DMS53 treated with DMSO at 0.1 percent for 48 hours (cell line): ENCODE data around the gene INPP4A.

Experiments used
- DNase-seq: peaks from one replicate; lab custom pipeline; 2025; ENCODE audit not compliant: unreplicated experiment; lab: John Stamatoyannopoulos, UW

The INPP4A gene

DNA sequence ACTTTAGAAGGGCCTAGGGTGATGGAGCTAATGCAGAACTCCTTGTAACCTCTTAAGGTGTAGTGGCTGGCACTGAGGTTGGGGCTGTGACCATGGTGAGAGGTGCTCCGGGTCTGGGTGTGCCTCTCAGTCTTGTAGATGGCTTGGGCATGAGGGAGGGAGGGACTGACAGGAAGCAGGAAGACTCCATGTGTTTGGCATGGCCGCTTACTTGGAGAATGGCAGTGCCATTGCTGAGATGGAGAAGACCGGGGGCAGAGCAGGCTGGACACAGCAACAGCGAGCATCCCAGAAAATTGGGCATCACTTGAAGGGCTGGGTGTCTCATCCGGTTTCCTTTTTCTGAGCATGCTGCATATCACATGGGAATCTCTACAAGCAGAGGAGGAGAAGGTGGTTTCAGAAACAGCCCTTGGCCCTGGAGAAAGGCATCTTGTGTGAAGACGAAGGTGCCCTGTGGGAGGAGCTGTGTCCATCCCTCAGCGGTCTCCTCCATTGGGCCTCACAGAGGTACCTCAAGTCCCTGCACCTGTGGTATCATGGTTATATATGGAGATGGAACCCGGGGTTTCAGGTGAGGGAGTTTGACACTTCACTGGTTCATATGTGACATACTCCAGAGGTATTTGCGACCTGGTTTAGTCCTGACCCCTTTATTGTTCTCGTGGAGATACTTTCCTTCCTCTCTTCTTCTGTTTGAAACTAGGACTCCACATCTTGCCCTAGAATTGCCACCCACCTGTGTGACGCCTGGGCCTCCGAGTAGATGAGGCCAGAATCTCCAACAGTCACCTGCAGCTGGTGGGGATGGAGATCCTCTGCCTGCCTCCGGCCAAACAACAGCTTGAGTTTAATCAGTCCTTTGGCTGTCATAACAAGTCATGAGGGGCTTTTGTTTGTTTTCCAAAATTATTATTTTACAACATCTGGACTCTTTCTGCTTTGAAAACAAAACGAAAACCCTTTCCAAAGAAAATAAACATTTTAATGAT lies 45.6 kb downstream of the INPP4A start:
- no peak for DNase-seq

DNA sequence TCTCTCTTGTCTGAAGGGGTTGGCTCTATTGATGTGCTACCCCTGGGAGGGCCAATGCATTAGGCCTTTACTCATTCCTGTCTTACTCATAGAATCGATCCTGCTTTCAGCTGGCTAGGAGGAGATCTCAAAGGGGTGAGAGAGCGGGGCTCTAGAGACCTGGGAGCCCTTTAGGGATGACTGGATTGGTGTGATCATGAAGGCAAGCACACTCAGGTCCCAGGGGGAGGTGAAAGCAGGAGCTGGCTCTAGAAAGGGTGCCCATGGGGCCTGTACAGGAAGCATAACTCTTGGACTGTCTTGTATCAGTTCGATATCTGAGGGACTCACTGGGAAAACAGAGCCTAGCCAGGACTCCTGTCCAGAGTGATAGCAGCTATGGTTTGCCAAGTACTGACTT lies 47.8 kb downstream of the INPP4A start:
- no peak for DNase-seq

DNA sequence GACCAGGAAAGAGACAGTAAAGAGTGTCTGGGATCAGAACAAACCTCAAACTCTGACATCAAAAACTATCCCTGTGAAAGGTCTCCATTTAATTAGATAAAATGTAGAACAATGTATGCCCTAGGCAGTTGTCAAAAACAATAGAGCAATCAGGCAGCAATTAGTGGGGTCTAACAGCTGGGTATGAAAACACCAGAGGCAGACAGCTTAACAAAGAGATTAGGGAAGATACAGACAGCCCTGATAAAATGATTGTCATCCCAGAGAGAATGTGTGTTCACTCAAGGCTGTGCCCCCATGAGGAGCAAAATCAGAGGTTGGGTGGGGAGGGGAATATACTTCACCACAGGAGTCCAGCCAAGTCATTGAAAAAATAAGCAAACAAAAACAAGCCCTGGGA lies 50.0 kb downstream of the INPP4A start:
- no peak for DNase-seq

DNA sequence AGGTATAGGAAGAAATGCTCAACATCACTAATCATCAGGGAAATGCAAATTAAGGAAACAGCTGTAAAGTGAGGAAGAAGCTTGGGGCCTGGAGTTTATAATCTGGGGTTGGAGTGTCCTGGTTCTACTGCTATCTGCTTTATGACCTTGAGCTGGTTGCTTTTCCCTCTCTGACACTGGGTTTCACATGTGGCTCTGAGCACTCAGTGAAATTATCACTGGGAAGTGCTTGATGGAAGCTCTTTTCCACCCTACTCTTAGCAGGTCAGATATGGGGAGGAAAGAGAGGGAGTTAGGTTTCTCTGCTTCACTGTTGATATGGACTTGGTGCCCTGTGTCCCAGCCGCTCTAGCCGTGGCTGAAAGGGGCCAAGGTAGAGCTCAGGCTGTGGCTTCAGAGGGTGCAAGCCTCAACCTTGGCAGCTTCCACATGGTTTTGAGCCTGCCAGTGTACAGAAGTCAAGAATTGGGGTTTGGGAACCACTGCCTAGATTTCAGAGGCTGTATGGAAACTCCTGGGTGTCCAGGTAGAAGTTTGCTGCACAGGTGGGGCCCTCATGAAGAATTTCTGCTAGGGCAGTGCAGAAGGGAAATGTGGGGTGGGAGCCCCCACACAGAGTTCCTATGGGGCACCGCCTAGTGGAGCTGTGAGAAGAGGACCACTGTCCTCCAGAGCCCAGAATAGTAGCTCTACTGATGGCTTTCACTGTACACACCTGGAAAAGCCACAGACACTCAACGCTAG lies 52.3 kb downstream of the INPP4A start:
- no peak for DNase-seq

DNA sequence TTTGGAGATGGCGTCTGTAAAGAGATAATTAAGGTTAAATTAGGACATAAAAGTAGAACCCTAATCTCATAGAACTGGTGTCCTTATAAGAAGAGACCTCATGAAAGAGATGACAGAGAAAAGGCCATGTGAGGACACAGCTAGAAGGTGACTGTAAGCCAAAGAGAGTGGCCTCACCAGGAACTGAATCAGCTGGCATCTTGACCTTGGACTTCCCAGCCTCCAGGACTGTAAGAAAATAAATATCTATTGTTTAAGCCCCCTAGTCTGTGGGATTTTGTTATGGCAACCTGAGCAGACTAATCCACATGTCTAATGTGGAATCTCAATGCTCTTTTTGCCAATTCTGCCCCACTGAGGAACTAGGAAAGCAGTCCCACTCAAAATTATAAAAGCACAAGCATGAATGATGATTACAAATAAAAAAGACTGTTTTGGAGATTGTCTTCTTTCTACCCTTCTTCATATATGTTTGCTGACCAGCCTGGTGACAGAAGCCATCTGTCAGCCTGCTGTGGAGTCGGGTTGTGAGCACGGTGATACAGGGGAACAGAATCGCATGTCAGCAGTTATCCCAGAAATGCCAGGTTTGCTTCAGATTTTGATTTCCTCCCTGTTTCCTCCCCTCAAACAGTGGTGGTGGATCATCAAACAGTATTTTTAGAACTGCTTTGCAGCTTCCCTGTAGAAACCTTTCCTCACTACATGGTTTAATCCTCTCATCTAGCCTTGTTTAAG lies 54.2 kb downstream of the INPP4A start:
- DNase-seq = no peak

DNA sequence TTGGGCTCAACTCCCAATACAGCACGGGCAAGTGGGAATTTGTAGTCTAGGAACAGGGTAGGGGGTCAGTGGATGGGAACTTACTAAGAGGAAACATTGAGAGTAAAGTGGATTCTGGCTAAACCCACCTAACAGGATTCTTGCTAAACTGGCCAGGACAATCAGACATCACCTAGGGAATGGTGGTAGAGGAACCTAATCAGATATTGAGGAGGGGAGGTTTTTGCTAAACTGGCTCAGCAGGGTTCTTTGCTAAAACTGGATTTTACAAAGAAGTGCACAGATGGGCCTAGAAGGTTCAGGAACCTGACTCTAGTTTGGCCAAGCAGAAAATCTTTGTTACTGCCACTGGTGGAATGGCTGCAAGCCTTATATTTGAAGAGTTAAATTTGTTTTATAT lies 55.9 kb downstream of the INPP4A start:
- DNase-seq = no peak

DNA sequence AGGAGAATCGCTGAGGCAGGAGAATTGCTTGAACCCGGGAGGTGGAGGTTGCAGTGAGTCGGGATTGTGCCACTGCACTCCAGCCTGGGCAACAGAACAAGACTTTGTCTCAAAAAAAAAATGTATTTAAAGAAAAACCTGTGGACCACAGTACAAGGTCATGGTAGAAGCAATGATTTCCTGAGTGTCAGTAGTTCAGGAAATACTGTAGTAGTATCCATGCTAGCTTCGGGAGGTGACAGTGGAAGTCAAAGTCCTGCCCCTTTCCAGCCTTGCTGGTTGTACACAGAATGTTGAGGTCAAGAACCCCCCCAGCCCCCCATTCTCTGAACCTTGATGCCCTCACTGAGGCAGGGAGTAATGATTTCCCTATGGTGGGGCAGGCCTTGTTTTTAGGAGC lies 56.6 kb downstream of the INPP4A start:
- DNase-seq = no peak

DNA sequence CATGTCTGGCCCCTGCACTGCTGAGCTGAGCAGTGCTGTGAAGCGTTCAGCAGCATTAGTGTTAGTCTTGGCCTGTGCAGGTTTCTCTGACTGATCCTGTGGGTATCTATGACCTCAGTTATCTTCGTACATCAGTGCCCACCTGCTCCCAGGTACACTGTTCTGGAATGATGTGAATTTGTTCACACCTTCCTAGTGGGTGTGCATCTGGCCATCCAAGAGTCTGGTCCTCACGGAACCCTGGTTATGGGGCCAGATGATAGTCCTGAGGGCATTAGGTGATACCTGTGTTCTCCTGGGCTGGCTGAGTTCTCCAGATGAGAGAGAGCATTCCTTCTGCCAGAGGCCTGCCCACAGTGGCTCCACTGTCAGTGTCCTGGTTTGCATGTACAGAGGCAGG lies 57.2 kb downstream of the INPP4A start:
- DNase-seq = no peak

DNA sequence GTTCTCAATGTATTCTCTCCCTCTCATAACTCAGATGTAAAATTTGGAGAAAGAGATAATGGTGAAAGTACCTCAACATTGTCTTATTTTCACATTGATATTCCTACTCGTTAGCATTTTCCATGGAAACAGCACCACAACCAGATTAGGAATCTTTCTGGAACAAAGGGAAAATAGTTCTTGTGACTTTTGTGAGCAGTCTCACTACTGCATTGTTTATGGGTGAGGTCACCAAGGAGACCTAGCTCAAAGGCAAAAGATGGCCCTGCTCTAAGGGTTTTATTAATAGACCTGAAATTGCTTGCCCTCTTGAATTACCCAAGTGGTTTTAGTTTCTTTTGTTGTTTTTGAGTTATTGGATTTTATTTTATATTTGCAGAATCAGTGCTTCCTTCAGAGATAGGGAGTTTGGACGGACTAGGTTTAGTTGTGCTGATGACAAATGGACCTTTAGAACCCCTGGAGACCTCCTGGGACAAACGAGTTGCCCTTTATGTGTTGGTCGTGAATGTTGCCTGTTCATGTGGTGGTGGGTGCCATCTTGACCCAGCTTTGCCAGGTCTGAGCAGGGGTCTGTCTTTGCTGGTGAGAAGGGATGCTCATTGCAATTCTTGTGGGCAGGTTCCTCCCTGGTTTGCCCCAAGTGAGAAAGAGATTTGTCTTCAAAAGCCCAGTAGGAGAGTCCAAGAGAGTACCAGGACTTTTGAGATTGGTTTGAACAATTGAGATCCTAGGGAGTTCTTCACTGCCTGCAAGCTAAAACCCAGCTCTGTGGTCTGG lies 58.1 kb downstream of the INPP4A start:
- DNase-seq = no peak

DNA sequence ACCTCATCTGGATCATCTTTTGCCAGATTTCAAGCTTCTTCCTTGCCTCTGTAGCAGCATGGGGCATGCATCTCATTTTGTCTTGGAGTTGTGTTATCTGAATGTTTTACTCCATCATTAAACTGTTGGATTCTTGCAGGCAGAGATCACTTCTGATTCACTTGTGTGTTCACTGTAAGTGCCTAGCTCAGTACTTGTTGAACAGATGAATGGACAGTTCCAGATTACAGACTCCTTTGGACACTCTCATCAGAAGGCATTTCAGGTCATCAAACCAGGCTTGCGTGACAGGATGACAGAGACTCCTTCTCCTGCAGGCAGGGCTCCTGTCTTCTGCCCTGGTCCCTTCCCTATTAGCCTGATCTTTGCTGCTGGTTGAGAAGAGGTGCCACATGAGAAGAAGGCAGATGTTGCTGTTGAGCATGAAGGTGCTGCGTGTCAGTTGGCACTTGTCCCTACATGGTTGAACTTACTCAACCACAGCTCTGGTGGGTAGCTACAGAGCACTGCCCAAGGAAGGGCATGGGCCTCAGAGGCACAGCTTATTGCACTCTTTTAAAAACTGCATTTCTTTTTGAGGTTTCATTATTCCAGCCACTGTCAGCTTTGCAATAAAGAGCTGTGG lies 58.9 kb downstream of the INPP4A start:
- DNase-seq = no peak

DNA sequence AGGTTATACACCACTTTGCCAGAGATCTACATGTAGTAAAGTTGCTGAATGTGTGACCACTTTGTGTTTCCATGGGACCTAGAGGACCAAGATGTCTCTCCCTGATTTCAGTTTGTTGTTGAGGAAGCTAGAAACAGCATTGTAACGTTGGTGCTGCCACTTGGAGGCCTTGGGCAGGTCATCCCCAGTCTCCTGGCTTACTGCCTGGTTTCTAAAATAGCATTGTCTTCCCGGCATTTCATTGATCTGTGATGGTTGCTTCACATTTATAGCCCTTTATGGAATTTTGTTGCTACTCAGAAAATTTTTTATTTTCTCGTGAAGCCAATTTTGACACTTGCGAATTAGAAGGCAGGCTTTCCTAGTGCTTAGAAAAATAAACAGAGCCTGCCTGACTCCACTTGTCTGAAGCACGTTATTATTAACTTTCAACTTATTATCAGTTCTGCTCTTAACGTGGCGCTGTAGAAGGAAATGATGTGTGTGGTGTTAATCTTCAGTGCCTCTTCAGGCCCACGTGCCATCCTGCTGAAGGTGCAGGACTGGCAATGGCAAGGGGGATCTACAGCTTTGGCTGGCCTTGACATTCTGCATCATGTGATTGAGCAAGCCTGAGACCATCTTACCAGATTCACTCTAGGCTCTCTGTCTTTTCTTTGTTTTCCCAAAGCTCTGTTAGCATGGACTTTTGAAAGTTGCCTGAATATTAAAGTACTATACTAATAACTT lies 59.9 kb downstream of the INPP4A start:
- DNase-seq = no peak

DNA sequence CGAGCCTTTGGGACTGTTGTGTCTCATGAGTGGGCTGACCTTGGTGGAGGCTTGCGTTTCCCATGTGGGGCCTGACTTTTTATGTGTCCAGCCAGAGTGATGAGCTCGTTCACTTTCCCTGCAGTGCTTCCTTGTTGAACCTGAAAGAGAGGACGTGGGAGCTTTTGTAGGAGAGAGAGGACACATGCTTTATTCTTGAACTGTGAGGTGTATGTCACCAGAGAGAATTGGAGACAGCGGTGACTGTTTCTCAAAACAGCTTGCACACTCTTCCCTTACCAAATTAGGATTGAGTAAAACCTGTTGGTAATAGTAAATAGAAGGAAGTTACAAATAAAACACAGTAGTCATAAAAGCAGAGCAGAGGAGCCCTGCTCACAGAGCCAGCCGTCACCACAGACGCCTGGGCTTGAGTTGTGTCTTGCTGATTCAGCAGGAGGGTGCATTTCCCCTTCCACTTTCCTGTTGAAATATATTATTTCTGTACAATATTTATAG lies 60.7 kb downstream of the INPP4A start:
- no peak for DNase-seq

DNA sequence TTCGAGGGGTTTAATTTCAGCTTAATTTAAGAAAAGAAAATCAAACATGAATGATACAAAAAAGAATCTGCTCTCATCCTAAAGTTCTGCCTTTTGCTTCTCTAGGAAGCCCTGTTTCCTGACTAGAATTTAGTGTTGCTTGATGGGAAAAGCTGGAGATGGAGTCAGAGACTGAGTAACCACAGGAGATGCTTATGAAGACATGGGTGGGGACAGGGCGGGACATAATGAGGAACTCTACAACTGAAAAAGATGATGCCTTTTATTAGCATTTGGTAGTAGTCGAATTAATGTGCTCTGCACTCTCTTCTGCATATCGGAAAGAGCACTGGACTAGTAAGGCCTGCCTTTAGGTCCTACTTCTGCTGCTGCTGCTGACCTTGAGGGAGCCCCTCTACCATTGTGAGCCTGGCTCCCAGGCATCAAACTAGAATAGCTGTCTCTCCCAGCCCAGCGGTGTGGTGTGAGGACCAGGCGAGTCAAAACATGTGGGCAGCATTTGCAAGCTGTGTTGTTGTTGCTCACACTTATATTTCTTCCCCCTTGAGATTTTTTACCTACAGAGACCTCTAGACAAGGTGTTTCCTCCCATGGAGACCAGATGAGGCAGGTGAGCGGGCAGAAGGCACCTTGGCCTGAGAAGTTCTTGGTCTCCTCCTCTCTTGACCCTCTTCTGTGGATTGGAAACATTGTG lies 61.5 kb downstream of the INPP4A start:
- DNase-seq = no peak

DNA sequence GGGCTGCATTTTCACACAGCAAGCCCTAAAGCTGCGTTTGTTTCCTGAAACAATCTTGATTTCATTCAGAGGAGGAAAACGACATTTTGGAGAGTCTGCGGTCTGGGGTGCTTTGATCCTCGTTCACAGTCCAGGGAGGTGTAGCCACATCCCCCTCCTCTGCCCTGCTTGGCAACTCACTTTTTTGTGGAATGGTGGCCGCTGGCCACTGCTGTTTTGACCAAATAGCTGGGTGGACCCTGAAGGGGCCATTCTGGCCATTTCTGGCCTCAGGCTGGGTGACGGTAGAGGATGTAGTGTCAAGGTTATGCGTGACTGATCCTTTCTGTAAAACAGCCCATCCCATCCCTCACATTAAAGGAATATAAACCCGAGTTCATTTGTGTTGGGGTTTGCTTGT lies 62.2 kb downstream of the INPP4A start:
- no peak for DNase-seq

DNA sequence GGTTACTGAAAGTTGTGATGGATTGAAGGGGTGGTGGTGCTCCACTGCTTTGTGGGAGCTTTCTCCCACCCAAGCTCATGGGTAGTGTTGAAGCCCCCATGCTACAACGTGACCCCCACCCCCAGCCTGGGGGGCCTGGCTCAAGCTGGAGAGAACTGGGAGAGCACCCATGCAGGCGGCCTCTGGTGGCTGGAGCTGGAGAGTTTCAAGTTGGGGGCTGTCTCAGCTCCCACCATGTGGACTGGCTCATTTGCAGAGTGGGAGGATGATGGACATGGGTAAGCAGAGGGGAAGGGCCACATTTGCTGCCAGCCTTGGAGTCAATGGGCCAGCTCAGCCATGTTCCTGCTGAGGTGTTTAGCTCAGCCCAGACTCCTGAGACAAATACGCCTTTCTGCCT lies 62.8 kb downstream of the INPP4A start:
- no peak for DNase-seq

DNA sequence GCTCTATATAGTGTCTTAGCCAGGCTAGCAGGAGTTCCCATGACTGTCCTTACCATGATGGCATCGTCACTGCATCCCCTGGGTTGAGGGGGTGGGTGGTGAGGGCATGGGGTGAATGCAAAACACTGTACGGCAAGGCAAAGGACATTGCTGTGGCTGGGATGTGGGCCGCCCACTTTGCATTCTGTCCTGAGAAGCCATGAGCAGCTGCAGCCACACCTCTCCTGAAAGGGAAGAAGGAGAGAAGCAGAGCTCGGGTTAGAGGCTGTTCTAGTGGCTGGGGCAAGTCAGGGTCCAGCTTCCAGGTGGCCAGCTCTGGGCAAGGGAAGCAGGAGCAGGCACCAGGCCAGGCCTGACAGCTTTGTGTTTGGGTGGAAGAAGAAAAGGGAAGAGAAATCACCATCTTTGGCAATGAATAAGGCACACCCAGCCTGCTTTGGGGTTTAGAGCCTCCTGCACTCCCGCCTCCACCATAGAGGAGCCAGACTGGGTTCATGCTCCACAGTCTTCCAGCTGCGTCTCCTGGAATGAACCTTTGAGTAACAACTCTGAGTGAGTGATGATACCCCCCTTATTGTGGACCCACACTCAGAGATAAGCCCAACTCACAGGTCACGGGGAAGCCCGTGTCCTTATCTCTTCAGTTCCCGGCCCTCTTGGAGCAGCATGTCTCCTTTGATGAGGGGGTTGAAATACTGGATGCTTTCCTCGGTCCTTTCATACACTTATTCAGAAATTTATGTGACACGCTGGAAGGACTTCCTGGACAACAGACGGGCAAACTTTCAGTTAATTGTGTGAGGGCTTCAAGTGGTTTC lies 63.4 kb downstream of the INPP4A start:
- DNase-seq = no peak

DNA sequence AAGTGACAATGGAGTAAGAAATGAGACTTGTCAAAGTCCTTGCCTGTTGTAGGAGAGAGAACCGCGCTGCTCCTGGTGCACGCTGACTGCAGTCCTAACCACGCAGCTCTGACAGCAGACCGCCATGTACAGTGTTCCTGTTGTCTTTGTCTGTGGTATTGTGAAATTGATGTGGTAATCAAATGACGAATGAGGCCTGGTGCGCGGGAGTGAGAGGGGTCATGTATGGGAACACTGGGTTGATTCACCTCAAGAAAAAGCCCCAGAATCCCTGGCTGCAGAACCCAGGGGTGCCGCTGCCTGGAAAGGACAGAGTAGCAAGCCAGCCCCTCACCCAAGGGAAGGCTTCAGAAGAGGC lies 64.0 kb downstream of the INPP4A start:
- no peak for DNase-seq
